HCT116 (cell line): ENCODE measurements around the gene ACADS. TPM values are rescaled to one million over a fixed set of nuclear protein-coding genes. Genes with fewer than 3 reads are reported as not detected.

Experiments used
- ATAC-seq: fragments of 200-7000 bp; cut with Tn5 transposase; 2 replicates; pipeline ENCODE4 v1.9.1; 2020; ENCODE audit warnings: mild to moderate bottlenecking, moderate library complexity
- BruUV-seq: library from RNA; stranded (reverse); fragments of 400-500 nt; replicated peaks from 2 replicates; lab custom pipeline; 2021; lab: Mats Ljungman, UMichigan
- CTCF ChIA-PET: fragments of 300-600 bp; sonication (Branson Sonifier 250); formaldehyde crosslinking; loops from one replicate; lab custom pipeline; 2021; ENCODE audit warnings: antibody characterized with exemption; lab: Charles Lee
- POLR2A ChIA-PET: fragments of 300-600, 350-600 bp; sonication (Branson Sonifier 250); formaldehyde crosslinking; loops from one replicate; lab custom pipeline; 2021; ENCODE audit warnings: antibody characterized with exemption; lab: Charles Lee
- RAD21 ChIA-PET, 2 experiments: fragments of 300-600 bp; sonication (Branson Sonifier 250); formaldehyde crosslinking; loops; one replicate each; lab custom pipeline; 2023; ENCODE audit warnings: low total read pairs in 2 of 2; ENCODE audit not compliant: uncharacterized antibody in 2 of 2, unreplicated experiment in 2 of 2, low non-redundant PET in 1 of 2; lab: Charles Lee
- DNase-seq: peaks from one replicate; pipeline ENCODE4 v3.0.0-alpha.2; 2010; ENCODE audit warnings: low read depth, low spot score
- H2AFZ ChIP-seq: fragments of 200-600 bp; shearing (Covaris generic), sonication (generic); 2 replicates; pipeline ENCODE4 v1.6.1; 2017; ENCODE audit warnings: low read depth, mixed run types, mixed read lengths, antibody characterized with exemption, low read length; ENCODE audit not compliant: poor library complexity, severe bottlenecking
- H3K27ac ChIP-seq: 2 replicates; pipeline ENCODE4 v1.5.1; 2012; ENCODE audit warnings: low read depth, low read length
- H3K27me3 ChIP-seq: fragments of 200-600 bp; sonication (generic); 2 replicates; pipeline ENCODE4 v1.6.1; 2016; ENCODE audit warnings: mixed run types, low read length, mixed read lengths; ENCODE audit not compliant: insufficient read depth
- H3K36me3 ChIP-seq, 2 experiments: fragments of 200-500 bp in 1 of 2; fragments of 200-600 bp in 1 of 2; sonication (Bioruptor generic) in 1 of 2; sonication (generic) in 1 of 2; 2 replicates each; pipeline versions ENCODE4 v1.5.1 to v1.6.1; 2014 to 2016; ENCODE audit warnings: low read length in 2 of 2, inconsistent platforms in 1 of 2, mixed read lengths in 1 of 2, mixed run types in 1 of 2; ENCODE audit not compliant: insufficient read depth in 2 of 2, control insufficient read depth in 1 of 2
- H3K4me1 ChIP-seq, 2 experiments: fragments of 200-600 bp in 1 of 2; sonication (generic) in 1 of 2; 2 replicates each; pipeline versions ENCODE4 v1.5.1 to v1.6.1; 2012 to 2017; ENCODE audit warnings: low read length in 2 of 2, inconsistent platforms in 1 of 2, mild to moderate bottlenecking in 1 of 2, mixed read lengths in 1 of 2, mixed run types in 1 of 2, moderate library complexity in 1 of 2; ENCODE audit not compliant: insufficient read depth in 2 of 2, control insufficient read depth in 1 of 2
- H3K4me2 ChIP-seq: fragments of 200-600 bp; sonication (generic); 2 replicates; pipeline ENCODE4 v1.6.1; 2017; ENCODE audit warnings: mixed run types, low read length, mixed read lengths
- H3K4me3 ChIP-seq, 2 experiments: fragments of 200-600 bp in 1 of 2; sonication (generic) in 1 of 2; replicated peaks in 1 of 2; 2 replicates each; pipeline ENCODE4 v1.5.1; 2011 to 2016; ENCODE audit warnings: low read length in 2 of 2, control low read depth in 1 of 2, low read depth in 1 of 2, mild to moderate bottlenecking in 1 of 2, mixed read lengths in 1 of 2, mixed run types in 1 of 2
- H3K79me2 ChIP-seq: fragments of 200-600 bp; sonication (generic); 2 replicates; pipeline ENCODE4 v1.6.1; 2017; ENCODE audit warnings: mild to moderate bottlenecking, mixed run types, low read length, moderate library complexity, mixed read lengths; ENCODE audit not compliant: insufficient read depth
- H3K9ac ChIP-seq: fragments of 200-600 bp; sonication (generic); 2 replicates; pipeline ENCODE4 v1.6.1; 2016; ENCODE audit warnings: low read length, mixed read lengths
- H3K9me2 ChIP-seq: fragments of 200-600 bp; sonication (generic), shearing (Covaris generic); 2 replicates; pipeline ENCODE4 v1.6.1; 2017; ENCODE audit warnings: mixed run types, mild to moderate bottlenecking, moderate library complexity; ENCODE audit not compliant: insufficient read depth
- H3K9me3 ChIP-seq, 2 experiments: fragments of 200-500 bp in 1 of 2; fragments of 200-600 bp in 1 of 2; sonication (Bioruptor generic) in 1 of 2; sonication (generic) in 1 of 2; 2 replicates each; pipeline ENCODE4 v1.6.1; 2014 to 2017; ENCODE audit warnings: low read length in 2 of 2, mixed read lengths in 2 of 2, inconsistent platforms in 1 of 2, low read depth in 1 of 2, mild to moderate bottlenecking in 1 of 2, mixed run types in 1 of 2, moderate library complexity in 1 of 2; ENCODE audit not compliant: control insufficient read depth in 1 of 2, insufficient read depth in 1 of 2
- H4K20me1 ChIP-seq: fragments of 200-600 bp; sonication (generic), shearing (Covaris generic); 2 replicates; pipeline ENCODE4 v1.6.1; 2017; ENCODE audit warnings: mixed run types, mild to moderate bottlenecking, moderate library complexity; ENCODE audit not compliant: insufficient read depth
- ELF1 ChIP-seq: IDR thresholded peaks from 2 replicates; pipeline ENCODE4 v1.6.1; 2012; ENCODE audit warnings: low read depth, borderline replicate concordance
- EZH2phosphoT487 ChIP-seq: fragments of 200-600 bp; IDR thresholded peaks from 2 replicates; pipeline ENCODE4 v1.6.1; 2018; ENCODE audit warnings: antibody characterized with exemption, borderline replicate concordance
- FOSL1 ChIP-seq: IDR thresholded peaks from 2 replicates; pipeline ENCODE4 v1.6.1; 2012; ENCODE audit warnings: low read depth
- POLR2AphosphoS5 ChIP-seq: IDR thresholded peaks from 2 replicates; pipeline ENCODE4 v1.6.1; 2011; ENCODE audit warnings: mild to moderate bottlenecking, low read depth, low read length, moderate library complexity
- RAD21 ChIP-seq: IDR thresholded peaks from 2 replicates; pipeline ENCODE4 v1.6.1; 2012; ENCODE audit warnings: low read depth, mild to moderate bottlenecking
- SIN3A ChIP-seq: IDR thresholded peaks from 2 replicates; pipeline ENCODE4 v1.6.1; 2012; ENCODE audit warnings: low read depth
- SP1 ChIP-seq: IDR thresholded peaks from 2 replicates; pipeline ENCODE4 v1.6.1; 2012; ENCODE audit warnings: low read depth
- TCF7L2 ChIP-seq: IDR thresholded peaks from 2 replicates; pipeline ENCODE4 v1.7.0; 2011; ENCODE audit warnings: borderline replicate concordance, inconsistent platforms; ENCODE audit not compliant: insufficient read depth, insufficient read length; ENCODE audit errors: extremely low read depth
- YY1 ChIP-seq: IDR thresholded peaks from 2 replicates; pipeline ENCODE4 v1.6.1; 2011; ENCODE audit warnings: low read length, low read depth, moderate library complexity, mild to moderate bottlenecking; ENCODE audit not compliant: insufficient replicate concordance; ENCODE audit errors: extremely low read depth
- ZFX ChIP-seq: fragments of 450-650 bp; IDR thresholded peaks from 2 replicates; pipeline ENCODE4 v1.6.1; 2017
- intact Hi-C: fragments of 100-400 bp; cut with micrococcal nuclease; formaldehyde crosslinking; loops from 2 replicates; pipeline ENCODE4 v1.10.0; 2022
- total RNA-seq: library from RNA; stranded (reverse); gene quantifications from one replicate; pipeline ENCODE4 v1.2.1, GENCODE V29; 2021; ENCODE audit not compliant: unreplicated experiment
- TF ChIP-seq, protein P1 (sequence below): IDR thresholded peaks from 2 replicates; pipeline ENCODE4 v1.6.1; 2012
- TF ChIP-seq, protein P2 (sequence below), 3 experiments: fragments of 200-600 bp in 1 of 3; sonication (generic) in 1 of 3; IDR thresholded peaks in 2 of 3; conservative IDR thresholded peaks in 1 of 3; 2 replicates each; pipeline ENCODE4 v1.5.1; 2012 to 2017; ENCODE audit warnings: low read depth in 2 of 3, low read length in 2 of 3, antibody characterized with exemption in 1 of 3, borderline replicate concordance in 1 of 3, control low read depth in 1 of 3, mild to moderate bottlenecking in 1 of 3, mixed read lengths in 1 of 3, mixed run types in 1 of 3, moderate library complexity in 1 of 3; ENCODE audit not compliant: insufficient read depth in 1 of 3

Gene ACADS
- total RNA-seq, 1 experiment from 2014 or later, result 21.4 TPM

DNA sequence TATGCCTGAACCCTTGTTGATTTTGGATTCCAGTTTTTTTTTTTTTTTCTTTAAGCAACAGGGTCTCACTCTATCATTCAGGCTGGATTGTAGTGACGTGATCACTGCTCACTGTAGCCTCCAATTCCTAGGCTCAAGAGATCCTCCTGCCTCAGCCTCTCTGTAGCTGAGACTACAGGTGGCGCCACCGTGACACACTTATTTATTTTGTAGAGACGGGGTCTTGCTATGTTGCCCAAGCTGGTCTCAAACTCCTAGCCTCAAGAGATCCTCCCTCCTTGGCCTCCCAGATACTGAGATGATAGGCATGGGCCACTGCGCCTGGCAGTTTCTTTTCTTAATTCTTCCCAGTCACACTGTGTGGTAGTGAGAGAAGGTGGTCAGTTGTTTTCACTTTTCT lies 25.2 kb downstream of the ACADS start:
- ChIA-PET RAD21 (interaction anchor here in 1 of 2 experiments (1.3 kb wide), 1 partner anchor 221 kb away, joined by 4 read pairs; no protein-coding TSS in a partner anchor), POLR2A (no interaction called here), CTCF (no interaction called here)
- Histone ChIP-seq H3K79me2 (no peaks in the 10 kb centered on the region), H4K20me1 (no peaks in the 10 kb centered on the region), H3K4me1 (peaks cover 3 to 11% of the 10 kb centered on the region in 2 experiments; a peak in 3 of 4 replicates), H3K27ac (no peak overlapping the region), H2AFZ (no peak overlapping the region), H3K4me3 (no peak overlapping the region), H3K36me3 (no peaks in the 10 kb centered on the region), H3K4me2 (no peak overlapping the region), H3K9me3 (no peaks in the 10 kb centered on the region), H3K27me3 (no peaks in the 10 kb centered on the region), H3K9me2 (no peaks in the 10 kb centered on the region), H3K9ac (no peak overlapping the region)
- no peak for TF ChIP-seq YY1
- TF ChIP-seq TCF7L2, result no peak
- TF ChIP-seq, protein P1, sequence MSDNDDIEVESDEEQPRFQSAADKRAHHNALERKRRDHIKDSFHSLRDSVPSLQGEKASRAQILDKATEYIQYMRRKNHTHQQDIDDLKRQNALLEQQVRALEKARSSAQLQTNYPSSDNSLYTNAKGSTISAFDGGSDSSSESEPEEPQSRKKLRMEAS, result no peak
- no peak for TF ChIP-seq ELF1
- no peak for TF ChIP-seq SP1
- TF ChIP-seq, protein P2, sequence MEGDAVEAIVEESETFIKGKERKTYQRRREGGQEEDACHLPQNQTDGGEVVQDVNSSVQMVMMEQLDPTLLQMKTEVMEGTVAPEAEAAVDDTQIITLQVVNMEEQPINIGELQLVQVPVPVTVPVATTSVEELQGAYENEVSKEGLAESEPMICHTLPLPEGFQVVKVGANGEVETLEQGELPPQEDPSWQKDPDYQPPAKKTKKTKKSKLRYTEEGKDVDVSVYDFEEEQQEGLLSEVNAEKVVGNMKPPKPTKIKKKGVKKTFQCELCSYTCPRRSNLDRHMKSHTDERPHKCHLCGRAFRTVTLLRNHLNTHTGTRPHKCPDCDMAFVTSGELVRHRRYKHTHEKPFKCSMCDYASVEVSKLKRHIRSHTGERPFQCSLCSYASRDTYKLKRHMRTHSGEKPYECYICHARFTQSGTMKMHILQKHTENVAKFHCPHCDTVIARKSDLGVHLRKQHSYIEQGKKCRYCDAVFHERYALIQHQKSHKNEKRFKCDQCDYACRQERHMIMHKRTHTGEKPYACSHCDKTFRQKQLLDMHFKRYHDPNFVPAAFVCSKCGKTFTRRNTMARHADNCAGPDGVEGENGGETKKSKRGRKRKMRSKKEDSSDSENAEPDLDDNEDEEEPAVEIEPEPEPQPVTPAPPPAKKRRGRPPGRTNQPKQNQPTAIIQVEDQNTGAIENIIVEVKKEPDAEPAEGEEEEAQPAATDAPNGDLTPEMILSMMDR (IDR thresholded peaks at IDR 0.05 in 2 of 3, conservative IDR thresholded peaks at IDR 0.05 in 1 of 3; ENCODE audit: borderline replicate concordance in 1 of 3, insufficient read depth in 1 of 3, low read depth in 2 of 3, low read length in 2 of 3), result peak; percentile 20 to 47 (median 26); a peak in 3 of 6 replicates
- no peak for TF ChIP-seq ZFX
- TF ChIP-seq POLR2AphosphoS5, result no peak
- TF ChIP-seq RAD21, result peak; percentile 53
- TF ChIP-seq SIN3A, result no peak
- no peak for TF ChIP-seq FOSL1
- TF ChIP-seq EZH2phosphoT487, result no peak
- BruUV-seq, result no TSS peak
- ATAC-seq (peak; percentile 32; the same call in 1 of the 2 replicates), DNase-seq (no peak)
- intact Hi-C loops, result loop anchor here (2.0 kb wide), 1 partner anchor 220 kb away; no protein-coding TSS in a partner anchor
